Dendritic cell treated with granulocyte-macrophage colony-stimulating factor and Interleukin-4, amounts not matched to agents 40 ng/mL and 50 ng/mL, for 4 days (primary cell): Measurements from ENCODE around the gene DEGS2.
A peak's percentile ranks its signal among the peaks of the same experiment; 100 is the strongest.
"Not testable (repeated sequence)": the region's sequence is repeated elsewhere in the genome, so short reads cannot be mapped to it uniquely, and the experiment has no call there.

Experiments
- H3K27ac Mint-ChIP-seq: one replicate; pipeline ENCODE4 v1.8.0; 2022; ENCODE audit warnings: mild to moderate bottlenecking, mixed read lengths
- H3K27me3 Mint-ChIP-seq: one replicate; pipeline ENCODE4 v1.8.0; 2022; ENCODE audit warnings: mild to moderate bottlenecking, mixed read lengths
- H3K36me3 Mint-ChIP-seq: one replicate; pipeline ENCODE4 v1.8.0; 2022; ENCODE audit warnings: low read depth, mixed read lengths
- H3K4me1 Mint-ChIP-seq: one replicate; pipeline ENCODE4 v1.8.0; 2022; ENCODE audit warnings: low read depth, mixed read lengths
- H3K4me3 Mint-ChIP-seq: one replicate; pipeline ENCODE4 v1.8.0; 2022; ENCODE audit warnings: mild to moderate bottlenecking, moderate library complexity, mixed read lengths
- H3K9me3 Mint-ChIP-seq: one replicate; pipeline ENCODE4 v1.8.0; 2022; ENCODE audit warnings: mixed read lengths
- intact Hi-C: fragments of 100-400 bp; cut with micrococcal nuclease; formaldehyde crosslinking; loops from one replicate; pipeline ENCODE4 v1.15.0; 2022

The DEGS2 gene

GRCh38 chr14:100165831-100166440, 6.5 kb upstream of the DEGS2 start:
- Mint-ChIP-seq H3K4me3 (no peak overlapping the region), H3K36me3 (no peaks in the 10 kb centered on the region), H3K4me1 (peaks cover 19% of the 10 kb centered on the region), H3K9me3 (no peaks in the 10 kb centered on the region), H3K27me3 (peaks cover 21% of the 10 kb centered on the region), H3K27ac (peak overlapping the region; percentile 80)
- intact Hi-C loops: loop anchor here (2.0 kb wide), 1 partner anchor 71 kb away; no protein-coding TSS in a partner anchor

DNA sequence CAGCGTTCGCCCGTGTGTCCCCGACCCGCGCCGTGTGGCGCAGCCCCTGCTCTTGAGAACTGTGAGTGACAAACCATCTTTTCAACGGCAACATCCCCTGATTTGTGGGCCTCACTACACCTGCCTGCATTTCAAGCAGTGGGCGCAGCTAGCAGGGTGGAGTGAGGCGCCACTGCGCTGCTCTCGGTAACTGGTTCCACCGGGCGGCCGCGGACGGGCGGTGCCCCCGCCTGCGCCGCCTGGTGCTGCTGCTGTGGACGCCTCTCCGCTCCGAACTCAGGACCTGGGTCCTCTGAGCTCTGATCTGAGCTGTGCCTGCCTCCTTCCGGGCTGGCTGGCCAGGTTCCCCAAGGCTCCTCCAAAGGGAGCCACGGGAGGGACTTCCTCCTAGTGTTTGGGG, 5.9 kb upstream of the DEGS2 start:
- Mint-ChIP-seq H3K9me3 (no peaks in the 10 kb centered on the region), H3K4me3 (no peak overlapping the region), H3K27me3 (peaks cover 26% of the 10 kb centered on the region), H3K36me3 (no peaks in the 10 kb centered on the region), H3K4me1 (peaks cover 19% of the 10 kb centered on the region), H3K27ac (no peak overlapping the region)
- intact Hi-C loops: no loop called here

- peaks cover 51% of the 10 kb centered on the region for H3K27me3 Mint-ChIP-seq
- H3K4me3 Mint-ChIP-seq: no peak overlapping the region
Measured at GRCh38 chr14:100160534-100160916, 1.1 kb upstream of the DEGS2 start.

GRCh38 chr14:100159865-100160533, 554 bp upstream of the DEGS2 start:
- Mint-ChIP-seq H3K36me3 (peaks cover 3% of the 10 kb centered on the region), H3K9me3 (peaks cover 6% of the 10 kb centered on the region), H3K4me3 (peak overlapping the region; percentile 61), H3K27me3 (peaks cover 53% of the 10 kb centered on the region), H3K27ac (no peak overlapping the region), H3K4me1 (no peaks in the 10 kb centered on the region)
- intact Hi-C loops: no loop called here

More at GRCh38 chr14:100160534-100160916, 1.1 kb upstream of the DEGS2 start:
- Mint-ChIP-seq H3K4me1 (peaks cover 2% of the 10 kb centered on the region), H3K27ac (no peak overlapping the region), H3K36me3 (no peaks in the 10 kb centered on the region), H3K9me3 (peaks cover under 1% of the 10 kb centered on the region)
- intact Hi-C loops: no loop called here

DNA sequence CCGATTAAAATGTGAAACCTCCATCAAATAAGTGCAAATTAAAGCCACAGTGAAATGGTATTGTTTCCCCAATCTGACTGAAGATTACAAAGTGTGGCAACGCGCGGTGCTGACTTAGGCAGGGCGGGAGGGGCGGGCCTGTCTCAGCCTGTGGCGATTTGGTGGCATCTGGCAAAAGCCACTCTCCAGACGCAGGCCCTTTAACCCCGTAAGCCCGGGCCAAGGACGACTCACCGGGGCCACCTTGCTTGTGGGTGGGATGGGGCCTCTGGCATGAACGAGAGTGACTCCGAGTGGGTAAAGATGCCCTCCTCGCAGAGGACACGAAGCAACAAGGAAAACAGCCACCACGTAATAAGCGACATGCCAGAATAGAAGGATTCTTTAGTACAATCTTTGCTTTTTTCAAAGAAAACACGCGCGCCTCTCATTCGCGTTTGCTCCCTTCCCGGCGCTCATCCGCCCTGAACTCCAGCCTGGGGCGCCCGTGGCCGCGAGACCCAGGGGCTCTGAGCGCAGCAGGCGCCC, 815 bp downstream of the DEGS2 start:
- H3K4me1 Mint-ChIP-seq: no peaks in the 10 kb centered on the region
- peaks cover 6% of the 10 kb centered on the region for H3K36me3 Mint-ChIP-seq
- intact Hi-C loops: no loop called here
- H3K9me3 Mint-ChIP-seq: peaks cover 17% of the 10 kb centered on the region
- no peak overlapping the region for H3K27ac Mint-ChIP-seq
- peaks cover 51% of the 10 kb centered on the region for H3K27me3 Mint-ChIP-seq
- H3K4me3 Mint-ChIP-seq: no peak overlapping the region

- H3K4me3 Mint-ChIP-seq, H3K27ac Mint-ChIP-seq, H3K4me1 Mint-ChIP-seq, intact Hi-C loops, H3K36me3 Mint-ChIP-seq: not testable (repeated sequence)
- Mint-ChIP-seq H3K27me3 (peaks cover 51% of the 10 kb centered on the region), H3K9me3 (peaks cover 17% of the 10 kb centered on the region)
Measured at GRCh38 chr14:100157548-100158232, 1.8 kb downstream of the DEGS2 start.

DNA sequence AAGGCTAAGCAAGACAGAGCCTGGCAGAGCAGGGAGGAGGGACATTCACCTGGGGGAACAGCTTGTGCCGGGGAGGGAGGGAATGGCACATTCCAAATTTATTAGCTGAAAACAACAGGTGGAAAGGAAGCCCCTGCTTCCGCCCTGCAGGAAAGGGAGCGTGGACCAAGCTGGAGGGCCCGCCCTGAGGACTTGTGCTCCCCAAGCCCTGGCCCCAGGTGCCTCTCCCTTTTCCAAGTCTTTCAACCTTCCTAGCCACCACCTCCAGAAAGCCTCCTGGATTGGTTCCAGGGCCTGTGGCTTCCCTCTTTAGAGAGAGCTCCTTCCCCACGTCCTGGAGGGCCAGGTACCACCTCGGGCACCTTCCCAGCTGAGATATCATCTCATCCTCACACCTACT, 2.7 kb downstream of the DEGS2 start:
- no peak overlapping the region for H3K4me3 Mint-ChIP-seq
- H3K27ac Mint-ChIP-seq: no peak overlapping the region
- intact Hi-C loops: no loop called here

GRCh38 chr14:100155756-100156616, 3.5 kb downstream of the DEGS2 start:
- Mint-ChIP-seq H3K27me3 (peaks cover 43% of the 10 kb centered on the region), H3K36me3 (peaks cover 6% of the 10 kb centered on the region), H3K9me3 (peaks cover 17% of the 10 kb centered on the region), H3K27ac (no peak overlapping the region), H3K4me1 (no peaks in the 10 kb centered on the region), H3K4me3 (no peak overlapping the region)
- intact Hi-C loops: no loop called here

More for the DNA sequence above, 2.7 kb downstream of the DEGS2 start:
- H3K9me3 Mint-ChIP-seq: peaks cover 17% of the 10 kb centered on the region
- H3K27me3 Mint-ChIP-seq: peaks cover 50% of the 10 kb centered on the region
- no peaks in the 10 kb centered on the region for H3K4me1 Mint-ChIP-seq
- peaks cover 6% of the 10 kb centered on the region for H3K36me3 Mint-ChIP-seq

GRCh38 chr14:100155049-100155621, 4.3 kb downstream of the DEGS2 start:
- Mint-ChIP-seq H3K9me3 (peaks cover 17% of the 10 kb centered on the region), H3K4me1 (no peaks in the 10 kb centered on the region), H3K36me3 (peaks cover 6% of the 10 kb centered on the region), H3K27ac (no peak overlapping the region), H3K4me3 (no peak overlapping the region), H3K27me3 (peaks cover 34% of the 10 kb centered on the region)
- intact Hi-C loops: no loop called here

DNA sequence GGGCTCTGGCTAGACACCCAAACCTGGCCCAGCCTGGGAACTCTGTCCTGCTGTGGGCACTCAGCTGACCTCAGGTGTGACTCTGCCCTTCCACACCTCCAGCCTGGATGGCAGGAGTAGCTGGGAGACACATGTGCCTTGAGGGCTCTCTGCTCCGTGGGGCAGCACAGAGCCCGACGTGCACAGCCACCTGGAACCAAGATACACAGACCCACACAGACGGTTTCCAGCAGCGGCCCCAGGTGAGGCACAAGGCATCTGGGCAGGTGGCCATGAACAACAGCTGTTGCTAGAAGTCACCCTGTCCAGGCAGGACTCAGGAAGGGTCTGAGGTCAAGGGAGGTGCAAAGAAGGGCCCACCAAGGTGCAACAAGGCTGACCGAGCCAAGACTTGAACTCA, 5.9 kb downstream of the DEGS2 start:
- Mint-ChIP-seq H3K4me3 (no peak overlapping the region), H3K4me1 (peaks cover 6% of the 10 kb centered on the region), H3K27ac (no peak overlapping the region), H3K36me3 (peaks cover 6% of the 10 kb centered on the region), H3K27me3 (peaks cover 24% of the 10 kb centered on the region), H3K9me3 (peaks cover 17% of the 10 kb centered on the region)
- intact Hi-C loops: no loop called here

- peaks cover 21% of the 10 kb centered on the region for H3K4me1 Mint-ChIP-seq
- H3K9me3 Mint-ChIP-seq: peaks cover 17% of the 10 kb centered on the region
- H3K27ac Mint-ChIP-seq: no peak overlapping the region
- peaks cover 6% of the 10 kb centered on the region for H3K36me3 Mint-ChIP-seq
- no peak overlapping the region for H3K4me3 Mint-ChIP-seq
- peaks cover 10% of the 10 kb centered on the region for H3K27me3 Mint-ChIP-seq
- intact Hi-C loops: no loop called here
Measured at GRCh38 chr14:100152091-100152490, 7.4 kb downstream of the DEGS2 start.

DNA sequence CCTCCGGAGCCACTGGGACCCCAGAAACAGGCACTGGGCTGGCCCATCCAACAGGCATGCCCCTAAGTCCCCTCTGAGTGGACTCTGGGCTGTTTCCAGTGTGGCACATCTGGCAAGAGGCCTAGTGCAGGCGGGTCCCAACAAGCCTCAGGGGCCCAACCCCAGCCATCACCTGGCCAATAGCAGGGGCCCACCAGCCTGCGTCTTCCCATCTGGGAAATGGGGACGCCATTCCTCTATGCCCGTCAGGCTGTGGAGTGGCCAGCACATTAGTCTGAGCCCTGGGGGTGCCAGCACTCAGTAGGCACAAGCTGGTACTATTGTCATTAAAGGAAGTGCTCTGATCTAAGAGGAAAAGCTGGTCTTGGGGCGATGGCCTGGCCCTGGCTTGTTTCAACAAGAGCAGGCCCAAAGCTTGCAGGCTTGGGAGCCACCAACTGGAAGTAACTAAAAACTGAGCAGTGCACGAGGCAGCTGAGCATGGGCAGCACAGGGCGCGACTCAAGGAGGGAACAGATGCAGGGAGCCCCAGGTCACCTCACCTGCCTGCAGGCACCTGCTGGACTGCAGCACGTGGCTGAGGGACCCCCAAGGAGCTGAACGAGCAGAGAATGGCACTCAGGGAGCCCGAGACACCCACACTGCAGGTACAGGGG, 8.4 kb downstream of the DEGS2 start:
- Mint-ChIP-seq H3K4me1 (peaks cover 29% of the 10 kb centered on the region), H3K4me3 (no peak overlapping the region)
- intact Hi-C loops: no loop called here

More for the DNA sequence above, 8.4 kb downstream of the DEGS2 start:
- no peak overlapping the region for H3K27ac Mint-ChIP-seq
- H3K36me3 Mint-ChIP-seq: peaks cover 11% of the 10 kb centered on the region
- H3K27me3 Mint-ChIP-seq: peaks cover 4% of the 10 kb centered on the region
- H3K9me3 Mint-ChIP-seq: peaks cover 17% of the 10 kb centered on the region
